ENCODE results near the gene H6PD.

Gene H6PD

DNA sequence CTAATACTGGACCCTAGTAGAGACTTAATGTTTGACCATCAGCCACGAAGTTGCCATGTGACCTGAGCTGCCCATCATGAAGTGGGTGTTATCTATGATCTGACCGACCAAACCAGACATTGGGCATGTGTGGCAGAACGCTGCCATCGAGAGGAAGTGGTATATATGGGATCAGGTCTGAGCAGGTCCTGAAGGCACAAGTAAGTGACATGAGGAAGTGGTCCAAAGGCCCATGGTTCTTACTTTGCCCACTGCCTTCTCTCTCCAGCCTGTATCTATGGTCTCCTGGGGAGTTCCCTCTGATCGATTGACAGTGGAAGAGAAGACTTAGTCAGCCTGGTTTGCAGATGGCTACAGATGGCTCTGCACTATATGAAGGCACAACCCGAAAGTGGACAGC, 66.0 kb downstream of the H6PD start:
- no peak for DNase-seq

DNA sequence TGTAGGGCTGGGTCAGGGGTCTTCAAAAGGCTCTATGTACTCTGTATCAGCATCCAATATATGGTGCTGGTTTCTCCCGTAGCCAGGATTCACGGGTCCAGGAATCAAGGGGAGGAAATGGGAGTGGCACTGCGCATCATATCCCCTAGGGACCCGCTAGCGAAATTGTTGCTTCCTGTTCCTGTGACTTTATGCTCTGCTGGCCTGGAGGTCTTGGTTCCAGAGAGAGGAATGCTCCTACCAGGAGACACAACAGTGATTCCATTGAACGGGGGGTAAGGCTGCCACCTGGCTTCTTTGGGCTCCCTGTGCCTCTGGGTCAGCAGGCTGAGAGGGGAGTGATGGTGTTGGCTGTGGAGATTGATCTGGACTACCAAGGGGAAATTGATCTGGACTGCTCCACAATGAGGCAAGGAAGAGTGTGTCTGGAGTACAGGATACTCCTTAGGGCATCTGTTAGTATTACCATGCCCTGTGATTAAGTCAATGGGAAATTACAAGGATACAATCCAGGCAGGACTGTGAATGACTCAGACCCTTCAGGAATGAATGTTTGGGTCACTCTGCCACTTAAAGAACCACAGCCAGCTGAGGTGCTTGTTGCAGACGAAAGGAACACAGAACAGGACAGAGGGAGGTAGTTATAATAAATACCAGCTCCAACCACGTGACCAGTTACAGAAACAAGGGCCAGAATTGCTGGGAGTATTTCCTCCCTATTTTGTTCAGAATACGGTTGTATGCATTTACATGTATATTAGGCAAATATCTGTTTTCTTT, 68.4 kb downstream of the H6PD start:
- peak; percentile 84 for DNase-seq

DNA sequence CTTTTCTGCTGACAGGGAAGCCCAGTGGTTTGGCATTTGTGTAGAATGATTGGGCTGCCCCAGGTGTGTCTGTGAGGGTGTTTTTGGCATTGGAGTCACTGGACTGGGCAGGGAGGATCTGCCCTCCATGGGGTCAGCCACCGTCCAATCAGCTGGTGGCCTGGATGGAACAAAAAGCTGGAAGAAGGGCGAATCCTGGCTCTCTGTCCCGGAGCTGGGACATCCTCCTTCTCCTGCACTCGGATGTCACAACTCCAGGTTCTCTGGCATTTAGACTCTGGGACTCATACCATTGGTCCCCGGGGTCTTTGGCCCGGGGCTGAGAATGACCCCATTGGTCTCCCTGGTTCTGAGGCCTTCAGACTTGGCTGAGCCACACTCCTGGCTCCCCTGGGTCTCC, 69.3 kb downstream of the H6PD start:
- DNase-seq = no peak

DNA sequence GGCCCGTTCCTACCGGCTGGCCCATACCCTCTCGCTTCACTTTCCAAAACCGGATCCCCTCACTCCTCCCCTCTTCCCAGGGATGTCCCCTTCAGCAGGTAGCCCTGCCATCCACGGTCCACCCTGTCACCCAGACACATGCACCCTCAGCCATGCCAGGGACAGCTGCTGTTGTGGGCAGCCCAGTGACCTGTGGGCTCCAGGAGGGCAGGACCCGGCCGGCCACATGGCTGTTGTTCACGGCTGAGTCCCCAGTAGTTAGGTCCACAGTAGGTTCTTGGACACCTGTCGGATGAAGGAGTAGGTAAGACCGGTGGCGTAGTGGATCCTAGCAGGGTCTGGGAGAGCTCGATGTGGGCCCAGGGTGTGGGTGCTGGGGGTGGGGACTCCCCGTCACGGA, 70.6 kb downstream of the H6PD start:
- DNase-seq = no peak

DNA sequence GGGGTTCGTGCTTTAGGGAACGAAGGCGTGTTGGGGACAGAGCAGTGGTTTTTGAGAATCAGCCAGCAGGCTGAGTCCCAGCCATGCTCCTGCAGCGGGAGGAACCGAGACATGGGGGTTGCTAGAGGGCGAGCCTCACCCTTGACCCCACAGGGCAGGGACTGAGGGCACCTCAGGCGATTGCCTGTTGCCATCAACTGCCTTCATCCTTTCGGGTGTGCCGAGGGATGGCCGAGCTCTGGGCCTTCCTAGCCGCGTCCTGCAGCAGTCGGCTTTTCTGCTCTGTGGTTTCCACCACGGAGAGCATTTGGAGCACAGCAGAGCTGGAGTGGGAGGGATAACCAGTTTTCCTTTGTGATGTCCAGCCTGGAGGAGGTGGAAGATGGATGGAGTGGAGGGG, 71.4 kb downstream of the H6PD start:
- no peak for DNase-seq

DNA sequence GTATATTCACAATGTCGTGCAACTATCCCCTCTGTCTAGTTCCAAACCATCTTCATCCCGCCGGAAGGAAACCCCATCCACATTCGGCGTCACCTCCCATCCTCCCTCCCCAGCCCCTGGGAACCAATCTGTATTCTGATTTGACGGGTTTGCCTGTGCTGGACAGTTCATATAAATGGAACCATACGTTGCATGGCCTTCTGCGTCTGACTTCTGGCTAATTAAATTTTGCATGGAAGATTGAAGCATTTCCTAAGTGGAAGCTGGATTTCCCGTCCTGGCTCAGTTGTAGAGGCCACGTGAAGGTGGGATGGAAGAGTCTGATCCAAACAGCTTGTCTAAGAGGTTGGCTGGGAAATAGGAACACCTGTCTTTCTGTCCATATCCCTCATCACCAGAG, 72.7 kb downstream of the H6PD start:
- DNase-seq = no peak

DNA sequence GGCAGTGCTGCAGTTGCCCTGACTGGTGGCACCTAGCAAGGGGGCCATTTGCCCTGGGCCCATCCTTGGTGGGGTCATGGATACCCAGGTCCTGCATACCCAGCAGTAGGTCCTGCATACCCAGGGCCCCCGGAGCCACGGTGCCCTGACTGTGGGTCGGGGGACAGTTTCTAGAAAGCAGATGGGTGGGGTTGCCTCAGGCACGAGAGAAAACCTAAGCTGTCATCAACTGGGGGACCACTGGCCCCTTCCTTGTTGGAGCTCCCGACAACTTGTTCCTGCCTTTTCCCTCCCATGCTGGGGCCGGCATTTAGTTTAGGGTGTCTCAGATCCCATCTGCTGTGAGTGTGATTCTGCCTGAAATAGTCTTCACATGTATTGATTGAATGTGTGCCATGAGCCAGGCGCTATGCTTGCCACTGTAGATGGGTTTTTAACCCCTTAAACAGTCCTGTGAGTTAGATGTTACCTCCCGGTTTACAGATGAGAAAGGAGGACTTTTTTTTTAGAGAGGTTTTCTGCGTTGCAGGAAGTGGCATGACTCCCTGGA, 73.7 kb downstream of the H6PD start:
- DNase-seq = no peak

DNA sequence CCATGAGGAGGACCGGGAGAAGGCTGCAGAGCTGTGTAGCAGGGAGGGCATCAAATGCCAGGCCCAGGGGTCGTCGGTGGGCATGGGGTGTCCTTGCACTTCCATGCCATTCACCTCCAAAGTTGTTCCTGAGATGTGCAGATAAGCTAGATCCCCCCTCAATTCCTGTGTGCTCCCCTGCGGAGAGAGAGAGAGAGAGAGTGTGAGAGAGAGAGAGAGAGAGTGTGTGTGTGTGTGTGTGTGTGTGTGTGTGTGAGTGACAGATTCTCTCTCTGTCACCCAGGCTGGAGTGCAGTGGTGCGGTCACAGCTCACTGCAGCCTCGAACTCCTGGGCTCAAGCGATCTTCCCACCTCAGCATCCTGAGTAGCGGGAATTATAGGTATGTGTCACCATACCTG, 74.5 kb downstream of the H6PD start:
- DNase-seq = no peak

DNA sequence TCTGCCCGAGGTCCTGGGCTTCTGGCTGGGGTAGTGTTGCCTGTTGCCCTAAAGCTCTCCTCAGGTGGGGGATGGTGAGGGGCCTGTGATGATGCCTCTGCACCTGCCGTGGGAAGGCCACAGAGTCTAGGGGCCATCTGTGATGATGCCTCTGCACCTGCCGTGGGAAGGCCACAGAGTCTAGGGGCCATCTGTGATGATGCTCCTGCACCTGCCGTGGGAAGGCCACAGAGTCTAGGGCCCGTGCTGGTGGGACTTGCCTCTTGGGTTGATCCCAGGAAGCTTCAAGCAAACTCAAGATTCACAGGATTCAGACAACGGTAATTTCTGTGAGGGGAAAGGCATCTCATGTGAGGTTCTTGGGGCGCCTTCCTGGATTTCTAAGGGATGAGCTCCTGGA, 75.4 kb downstream of the H6PD start:
- no peak for DNase-seq

DNA sequence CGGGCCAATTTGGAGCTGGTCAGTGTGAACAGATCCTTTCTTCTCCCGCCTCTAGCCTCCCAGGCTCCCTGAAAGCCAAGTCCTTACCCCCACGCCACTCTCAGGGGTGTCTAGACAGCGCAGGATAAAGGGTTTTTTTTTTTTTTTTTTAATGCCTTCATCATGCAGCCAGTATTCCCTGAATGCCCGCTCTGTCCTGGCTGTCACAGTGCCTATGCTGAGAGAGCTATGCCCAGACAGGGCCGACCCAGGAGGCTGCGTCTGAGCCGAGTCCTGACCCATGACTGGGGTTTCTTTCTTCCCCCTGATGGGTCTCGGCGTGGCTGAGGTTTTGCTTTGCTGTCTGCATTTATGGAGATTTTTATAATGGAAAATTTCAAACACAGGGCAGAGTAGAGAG, 76.5 kb downstream of the H6PD start:
- no peak for DNase-seq

DNA sequence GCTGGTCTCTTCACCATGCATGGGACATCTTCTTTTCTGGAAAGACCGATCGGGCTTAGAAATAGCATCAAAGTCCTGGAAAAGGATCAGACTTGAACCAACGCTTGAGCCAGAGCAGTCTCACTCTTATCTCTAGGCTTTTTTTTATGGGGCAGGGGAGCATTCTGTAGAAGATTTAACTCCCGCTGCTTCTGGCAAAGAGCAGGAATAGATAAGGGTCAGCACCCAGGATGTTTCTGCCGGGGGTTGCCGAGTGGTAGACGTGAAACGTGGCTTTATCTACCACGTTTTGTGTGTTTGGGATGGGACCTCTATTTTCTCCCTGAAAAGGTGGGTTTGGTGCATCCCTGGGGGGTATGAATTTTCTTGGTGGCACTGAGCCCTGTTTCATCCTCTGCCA, 76.9 kb downstream of the H6PD start:
- no peak for DNase-seq

DNA sequence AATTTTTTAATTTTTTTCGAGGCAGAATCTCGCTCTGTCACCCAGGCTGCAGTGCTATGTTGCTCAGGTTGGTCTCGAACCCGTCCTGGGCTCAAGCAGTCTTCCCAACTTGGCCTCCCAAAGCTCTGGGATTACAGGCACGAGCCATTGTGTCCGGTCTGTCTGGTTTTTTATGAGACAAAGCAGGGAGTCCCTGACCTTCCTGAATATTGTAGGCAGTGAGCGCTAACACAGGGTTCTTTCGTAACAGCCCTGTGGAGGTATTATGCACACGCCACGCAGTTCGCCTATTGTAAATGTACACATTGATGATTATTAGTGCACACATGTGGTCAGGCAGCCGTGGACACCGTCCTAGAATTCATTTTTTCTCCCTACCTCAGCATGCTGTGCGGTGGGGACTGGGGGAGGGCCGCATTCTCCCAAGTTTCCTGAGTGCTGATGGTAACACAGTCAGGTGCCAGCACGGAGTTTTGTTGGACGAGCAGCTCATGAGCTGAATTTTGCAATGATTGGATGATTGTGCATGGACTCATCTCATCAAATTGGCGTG, 77.7 kb downstream of the H6PD start:
- DNase-seq = no peak

DNA sequence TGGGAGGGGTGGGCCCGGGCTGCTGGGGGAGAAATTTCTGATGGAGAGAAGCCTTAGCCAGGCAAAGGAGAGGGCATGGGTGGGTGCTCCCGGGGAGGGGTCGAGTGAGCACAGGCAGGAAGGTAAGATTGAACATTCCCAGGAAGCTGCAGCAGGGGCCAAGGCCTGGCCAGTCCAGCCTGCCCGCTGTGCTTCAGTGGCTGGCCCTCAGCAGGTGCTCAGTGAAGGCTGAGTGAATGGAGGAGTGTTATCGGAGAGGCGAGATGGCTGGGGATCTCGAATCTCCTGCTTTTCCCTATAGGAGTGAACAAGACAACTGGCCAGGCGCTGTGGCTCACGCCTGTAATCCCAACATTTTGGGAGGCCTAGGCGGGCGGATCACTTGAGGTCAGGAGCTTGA, 79.0 kb downstream of the H6PD start:
- no peak for DNase-seq

DNA sequence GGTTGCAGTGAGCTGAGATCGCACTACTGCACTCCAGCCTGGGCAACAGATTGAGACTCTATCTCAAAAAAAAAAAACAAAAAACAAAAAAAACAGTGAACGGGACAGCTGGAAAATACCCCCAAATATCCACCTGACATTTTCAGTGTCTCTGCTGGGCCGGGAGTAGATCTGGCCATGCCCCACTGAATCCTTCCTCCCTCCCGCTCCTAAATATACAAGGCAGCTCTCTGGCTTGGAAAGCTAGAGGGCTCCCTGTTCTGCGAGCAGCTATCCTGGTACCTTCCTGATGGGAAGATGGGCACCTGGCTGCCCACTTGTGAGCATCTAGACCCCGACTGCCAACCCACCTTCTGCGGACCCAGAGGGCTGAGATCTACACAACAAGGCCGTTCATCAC, 79.5 kb downstream of the H6PD start:
- DNase-seq = no peak

DNA sequence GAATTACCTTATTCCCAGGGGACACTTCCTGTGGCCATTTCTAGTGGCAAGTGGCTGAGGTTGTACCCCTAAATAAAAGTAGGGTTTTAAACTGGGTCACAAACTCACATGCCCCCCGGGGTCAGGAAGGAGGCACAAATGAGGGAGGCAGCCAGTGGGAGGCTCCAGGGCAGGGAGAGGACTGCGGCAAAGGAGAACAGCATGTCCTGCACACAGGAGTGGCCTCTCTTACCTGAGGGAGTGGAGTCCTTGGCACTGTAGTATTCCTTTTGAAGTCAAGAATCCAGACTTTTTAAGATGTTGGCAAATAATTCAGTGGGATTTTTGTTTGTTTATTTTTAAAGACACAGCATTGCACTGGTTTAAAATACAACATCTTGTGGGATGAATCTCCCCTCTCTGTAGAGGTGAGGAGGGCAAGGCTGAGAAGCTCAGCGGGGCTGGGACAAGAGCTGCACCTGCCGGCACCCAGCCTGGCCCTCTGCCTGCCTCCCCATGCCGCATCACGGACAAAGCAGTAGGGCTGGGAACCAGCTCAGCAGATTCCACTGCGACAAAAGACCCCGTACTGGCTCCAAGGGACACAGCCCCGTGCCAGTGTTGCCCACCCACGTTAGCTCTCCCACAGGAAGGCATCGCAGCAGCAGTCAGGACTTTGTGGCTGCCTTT, 80.3 kb downstream of the H6PD start:
- DNase-seq = no peak

DNA sequence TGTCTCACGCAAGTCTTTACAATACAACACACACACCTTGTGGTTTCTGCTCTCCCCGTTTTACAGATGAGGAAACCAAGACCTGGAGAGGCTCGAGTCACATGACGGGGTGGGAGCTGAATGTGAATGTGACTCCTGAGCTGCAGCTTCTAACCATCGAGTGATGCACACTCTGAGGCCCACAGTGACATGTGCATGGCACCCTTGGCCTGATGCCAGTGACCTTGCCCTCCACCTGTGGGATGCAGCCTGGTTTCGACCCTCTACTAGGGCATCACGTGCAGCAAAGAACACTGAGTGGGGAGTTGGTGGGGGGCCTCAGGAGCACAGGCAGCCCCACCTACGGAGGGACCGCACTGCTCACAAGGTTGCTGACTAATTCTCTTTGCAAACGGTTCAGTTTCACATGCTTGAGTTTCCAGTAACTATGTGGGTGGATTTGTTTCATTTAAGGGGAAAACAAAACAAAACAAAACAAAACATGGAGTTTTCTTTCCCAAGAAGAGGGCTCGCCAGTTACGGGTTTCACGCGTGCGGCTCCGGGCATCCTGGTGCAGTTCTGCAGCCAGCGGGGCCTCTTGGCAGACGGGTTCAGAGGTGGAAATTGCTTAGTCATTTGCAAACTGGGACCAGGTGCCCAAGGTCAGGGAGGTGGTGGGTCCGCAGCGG, 81.0 kb downstream of the H6PD start:
- no peak for DNase-seq

DNA sequence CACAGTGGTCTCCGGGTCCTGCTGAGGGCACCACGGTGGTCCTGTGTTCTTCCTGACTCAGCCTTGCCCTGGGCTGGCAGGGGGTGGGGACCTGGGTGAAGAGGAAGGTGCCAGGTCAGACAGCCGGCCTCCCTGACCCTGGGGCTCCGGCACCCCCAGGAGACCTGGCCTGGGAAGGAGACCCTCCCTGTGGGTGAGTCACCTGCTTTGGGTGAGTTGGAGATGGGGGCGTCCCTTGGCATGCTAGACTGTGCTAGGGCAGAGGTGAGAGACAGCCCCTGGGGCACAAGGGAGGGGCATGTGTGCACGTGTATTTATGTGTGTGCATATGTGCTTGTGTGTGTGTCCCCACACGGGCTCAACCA, 81.5 kb downstream of the H6PD start:
- DNase-seq = no peak

DNA sequence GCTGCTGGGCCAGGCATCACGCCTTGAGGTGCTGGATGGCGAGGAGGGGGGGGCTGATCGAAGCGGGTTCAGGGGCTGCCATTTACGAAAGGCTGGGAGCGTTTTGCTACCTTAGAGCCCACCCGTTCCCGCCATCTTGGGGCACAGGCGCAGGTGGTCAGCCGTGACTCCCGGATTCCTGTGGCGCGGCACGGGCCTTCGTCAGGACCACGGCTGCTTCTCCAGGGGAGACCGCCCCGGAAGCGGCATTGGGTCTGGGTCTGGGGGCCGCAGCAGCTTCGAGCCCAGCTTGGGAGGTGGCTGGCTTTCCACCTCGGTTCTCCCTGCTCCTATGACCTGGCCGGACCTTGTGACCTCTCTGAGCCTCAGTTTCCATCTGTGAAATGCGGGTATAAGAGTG, 81.9 kb downstream of the H6PD start:
- DNase-seq = no peak

DNA sequence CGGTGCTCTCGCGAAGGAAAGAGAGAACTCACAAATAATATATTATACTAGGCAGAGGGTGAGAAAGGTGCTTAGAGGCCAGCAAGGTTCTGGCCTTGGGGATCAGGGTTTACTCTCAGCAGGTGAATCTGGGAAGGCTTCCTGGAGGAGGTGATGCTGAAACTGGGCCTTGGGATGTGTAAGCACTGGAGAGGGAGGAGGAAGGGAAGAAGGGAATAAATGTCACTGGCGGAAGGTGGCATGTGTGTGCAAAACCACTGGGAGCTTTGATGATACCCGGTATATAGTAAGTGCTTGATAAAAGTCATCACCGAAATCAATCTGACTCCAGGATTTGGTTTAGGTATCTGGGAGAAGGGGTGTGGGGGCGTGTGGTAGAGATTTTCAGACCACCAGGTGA, 82.5 kb downstream of the H6PD start:
- DNase-seq = no peak

DNA sequence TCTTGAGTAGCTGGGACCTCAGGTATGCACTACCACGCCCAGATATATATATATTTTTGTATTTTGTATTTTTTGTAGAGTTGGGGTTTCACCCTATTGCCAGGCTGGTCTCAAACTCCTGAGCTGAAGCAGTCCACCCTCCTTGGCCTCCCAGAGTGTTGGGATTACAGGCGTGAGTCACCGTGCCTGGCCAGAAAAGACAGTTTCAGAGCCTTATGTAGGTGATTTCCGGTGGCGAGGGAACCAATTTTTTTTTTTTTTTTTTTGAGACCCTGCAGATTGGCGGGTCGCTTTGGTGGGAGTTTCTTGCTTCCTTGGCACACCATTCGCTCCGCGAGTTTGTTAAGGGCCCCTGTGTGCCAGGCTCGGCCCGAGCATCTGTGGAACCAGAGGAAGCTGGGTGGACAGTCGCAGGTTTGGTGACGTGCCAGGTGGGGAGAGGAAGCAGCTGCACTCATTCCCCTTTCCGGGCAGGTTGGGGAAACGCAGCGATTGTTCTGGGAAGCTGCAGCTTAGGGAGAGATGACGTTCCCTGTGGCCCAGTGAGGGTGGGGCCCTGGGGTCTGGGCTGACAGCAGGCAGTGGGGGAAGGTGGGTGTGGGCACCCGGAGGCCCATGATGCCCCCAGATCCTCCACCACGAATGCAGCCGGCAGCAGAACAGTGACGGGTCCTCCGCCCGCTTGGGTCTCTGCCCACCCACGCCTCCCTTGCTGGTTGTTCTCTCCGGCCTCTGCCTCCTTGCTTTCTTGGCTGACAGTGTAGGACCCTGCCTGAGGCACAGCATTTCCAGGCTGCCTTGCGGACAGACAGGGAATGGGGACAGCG, 83.2 kb downstream of the H6PD start:
- no peak for DNase-seq

DNA sequence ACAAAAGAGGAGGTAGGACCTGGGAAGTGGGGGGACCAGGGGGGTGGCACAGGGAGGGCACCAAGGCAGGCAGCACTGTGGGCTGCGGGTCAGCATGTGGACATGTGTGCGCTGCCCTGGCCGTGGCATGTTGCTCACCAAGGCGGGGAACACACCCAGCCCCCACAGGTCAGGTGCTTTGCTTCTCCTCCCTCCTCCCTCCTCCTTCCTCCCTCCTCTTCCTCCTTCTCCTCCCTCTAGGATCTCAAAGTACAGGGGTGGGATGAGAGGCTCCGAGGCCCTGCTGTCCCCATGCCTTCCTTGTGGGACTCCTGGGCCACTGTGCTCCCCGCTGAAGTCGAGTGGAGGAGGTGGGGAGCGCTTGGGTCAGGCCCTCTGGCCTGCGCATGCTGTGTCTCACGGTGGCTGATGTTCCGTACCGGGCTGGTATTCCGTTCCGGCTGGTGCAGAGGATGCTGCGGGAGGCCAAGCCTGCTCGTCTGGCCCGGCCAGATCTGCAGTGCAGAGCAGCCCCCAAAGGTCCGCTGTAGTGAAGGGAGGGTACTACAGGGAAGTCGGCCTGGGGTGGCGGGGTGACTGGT, 84.7 kb downstream of the H6PD start:
- no peak for DNase-seq

DNA sequence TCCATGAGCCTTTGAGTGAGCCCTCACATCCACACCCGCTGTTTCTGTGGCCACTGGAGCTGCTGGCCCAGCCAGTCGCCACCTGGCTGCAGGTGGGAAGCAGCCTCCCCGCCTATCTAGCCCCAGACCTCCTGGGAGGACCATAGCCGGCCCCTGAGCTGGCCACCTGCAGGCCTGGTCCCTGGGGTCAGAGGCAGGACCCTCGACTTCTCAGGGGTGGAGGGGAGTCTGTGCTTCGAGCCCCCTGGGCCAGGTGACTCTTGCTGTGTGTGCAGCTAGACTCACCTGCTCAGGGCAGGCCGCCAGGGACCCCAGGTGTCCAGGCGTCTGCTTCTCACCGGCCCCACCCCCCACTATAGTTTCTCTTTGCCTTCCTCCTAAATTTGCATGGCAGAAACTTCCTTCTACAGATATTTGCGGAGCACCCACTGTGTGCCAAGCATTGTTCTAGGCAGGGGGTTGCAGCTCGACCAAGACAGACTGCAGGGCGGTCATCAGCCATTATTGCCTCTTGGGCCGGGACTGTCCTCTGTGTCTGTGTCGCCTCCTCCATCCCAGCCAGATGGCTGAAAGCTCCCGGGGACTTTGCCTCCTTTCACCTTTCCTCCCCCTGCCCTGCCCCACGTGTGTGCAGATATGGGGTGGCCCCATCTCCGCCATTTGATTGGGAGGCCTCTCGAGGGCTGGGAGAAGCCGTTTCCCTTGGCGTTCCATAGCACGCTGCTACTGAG, 85.4 kb downstream of the H6PD start:
- DNase-seq = no peak

Data from NCI-H2227 treated with DMSO at 0.1 percent for 48 hours (cell line).